Hepatocyte (in vitro differentiated cells): Measurements from ENCODE around the gene PPM1G.

ENCODE experiments used
- EZH2 ChIP-seq: fragments of 200-600 bp; sonication (generic); IDR thresholded peaks from 2 replicates; pipeline ENCODE4 v1.6.1; 2016; ENCODE audit warnings: antibody characterized with exemption, mild to moderate bottlenecking, borderline replicate concordance
- EZH2phosphoT487 ChIP-seq: fragments of 200-600 bp; sonication (generic); IDR thresholded peaks from one replicate; pipeline ENCODE4 v1.6.1; 2018; ENCODE audit warnings: antibody characterized with exemption, mild to moderate bottlenecking, low read depth, moderate library complexity; ENCODE audit not compliant: unreplicated experiment, severe bottlenecking
- TF ChIP-seq, protein P1 (sequence below): fragments of 200-600 bp; sonication (generic); IDR thresholded peaks from 2 replicates; pipeline ENCODE4 v1.5.1; 2016; ENCODE audit warnings: antibody characterized with exemption, mild to moderate bottlenecking; ENCODE audit not compliant: poor library complexity

- TF ChIP-seq, protein P1, sequence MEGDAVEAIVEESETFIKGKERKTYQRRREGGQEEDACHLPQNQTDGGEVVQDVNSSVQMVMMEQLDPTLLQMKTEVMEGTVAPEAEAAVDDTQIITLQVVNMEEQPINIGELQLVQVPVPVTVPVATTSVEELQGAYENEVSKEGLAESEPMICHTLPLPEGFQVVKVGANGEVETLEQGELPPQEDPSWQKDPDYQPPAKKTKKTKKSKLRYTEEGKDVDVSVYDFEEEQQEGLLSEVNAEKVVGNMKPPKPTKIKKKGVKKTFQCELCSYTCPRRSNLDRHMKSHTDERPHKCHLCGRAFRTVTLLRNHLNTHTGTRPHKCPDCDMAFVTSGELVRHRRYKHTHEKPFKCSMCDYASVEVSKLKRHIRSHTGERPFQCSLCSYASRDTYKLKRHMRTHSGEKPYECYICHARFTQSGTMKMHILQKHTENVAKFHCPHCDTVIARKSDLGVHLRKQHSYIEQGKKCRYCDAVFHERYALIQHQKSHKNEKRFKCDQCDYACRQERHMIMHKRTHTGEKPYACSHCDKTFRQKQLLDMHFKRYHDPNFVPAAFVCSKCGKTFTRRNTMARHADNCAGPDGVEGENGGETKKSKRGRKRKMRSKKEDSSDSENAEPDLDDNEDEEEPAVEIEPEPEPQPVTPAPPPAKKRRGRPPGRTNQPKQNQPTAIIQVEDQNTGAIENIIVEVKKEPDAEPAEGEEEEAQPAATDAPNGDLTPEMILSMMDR: no peak
- TF ChIP-seq EZH2 (no peak), EZH2phosphoT487 (no peak)
Measured at GRCh38 chr2:27375513-27376099, 33.8 kb downstream of the PPM1G start.
